ENCODE results near the gene MYO15B.

Gene MYO15B

GRCh38 chr17:75632428-75632827, 44.8 kb downstream of the MYO15B start:
- no peak overlapping the region for H3K27ac ChIP-seq (ENCODE audit: low read depth, low read length, poor library complexity, severe bottlenecking)
- H3K79me2 ChIP-seq (ENCODE audit: insufficient read depth, low read length): no peaks in the 10 kb centered on the region
- TF ChIP-seq EZH2 (IDR thresholded peaks at IDR 0.05; ENCODE audit: borderline replicate concordance, low read length): no peak
- TF ChIP-seq CTCF (IDR thresholded peaks at IDR 0.05; ENCODE audit: low read length): no peak
- H3K4me2 ChIP-seq (ENCODE audit: low read length): no peak overlapping the region
- H3K27me3 ChIP-seq (ENCODE audit: insufficient read depth, low read length): no peaks in the 10 kb centered on the region
- no peak overlapping the region for H3K4me3 ChIP-seq (ENCODE audit: low read depth, low read length, poor library complexity, severe bottlenecking)
- no peaks in the 10 kb centered on the region for H3F3A ChIP-seq (ENCODE audit: insufficient read depth, low read length)
- H3K9ac ChIP-seq (ENCODE audit: low read length): no peak overlapping the region
- no peak overlapping the region for H2AFZ ChIP-seq (ENCODE audit: low read length)
- no peaks in the 10 kb centered on the region for H3K9me3 ChIP-seq (ENCODE audit: low read length)
- no peaks in the 10 kb centered on the region for H4K20me1 ChIP-seq (ENCODE audit: insufficient read depth, low read length)
- H3K9me2 ChIP-seq (ENCODE audit: low read depth, low read length): no peaks in the 10 kb centered on the region
- peaks cover 16% of the 10 kb centered on the region; the same call in 1 of the 2 replicates for H3K36me3 ChIP-seq (ENCODE audit: insufficient read depth, low read length)
- no peaks in the 10 kb centered on the region for H3K4me1 ChIP-seq (ENCODE audit: insufficient read depth, low read length, severe bottlenecking)

GRCh38 chr17:75632863-75633485, 45.4 kb downstream of the MYO15B start, which contains the start of gene SMIM5:
Gene SMIM5 (plus strand): TSS chr17:75633434. CDS start chr17:75640202, 6,768 bp downstream.
- H3K36me3 ChIP-seq (ENCODE audit: insufficient read depth, low read length): peaks cover 16% of the 10 kb centered on the region; the same call in 1 of the 2 replicates
- no peaks in the 10 kb centered on the region for H3K4me1 ChIP-seq (ENCODE audit: insufficient read depth, low read length, severe bottlenecking)
- TF ChIP-seq EZH2 (IDR thresholded peaks at IDR 0.05; ENCODE audit: borderline replicate concordance, low read length) (no peak), CTCF (IDR thresholded peaks at IDR 0.05; ENCODE audit: low read length) (peak; percentile 93)
- no peaks in the 10 kb centered on the region for H3K9me3 ChIP-seq (ENCODE audit: low read length)
- no peaks in the 10 kb centered on the region for H3K79me2 ChIP-seq (ENCODE audit: insufficient read depth, low read length)
- no peaks in the 10 kb centered on the region for H3F3A ChIP-seq (ENCODE audit: insufficient read depth, low read length)
- no peak within 1 kb of the TSS for H3K9ac ChIP-seq (ENCODE audit: low read length)
- no peak within 1 kb of the TSS for H2AFZ ChIP-seq (ENCODE audit: low read length)
- no peak within 1 kb of the TSS for H3K4me3 ChIP-seq (ENCODE audit: low read depth, low read length, poor library complexity, severe bottlenecking)
- no peaks in the 10 kb centered on the region for H3K27me3 ChIP-seq (ENCODE audit: insufficient read depth, low read length)
- no peak within 1 kb of the TSS for H3K27ac ChIP-seq (ENCODE audit: low read depth, low read length, poor library complexity, severe bottlenecking)
- no peaks in the 10 kb centered on the region for H3K9me2 ChIP-seq (ENCODE audit: low read depth, low read length)
- no peak within 1 kb of the TSS for H3K4me2 ChIP-seq (ENCODE audit: low read length)
- no peaks in the 10 kb centered on the region for H4K20me1 ChIP-seq (ENCODE audit: insufficient read depth, low read length)

GRCh38 chr17:75633486-75634375, 46.1 kb downstream of the MYO15B start:
- Histone ChIP-seq H3K27ac (ENCODE audit: low read depth, low read length, poor library complexity, severe bottlenecking) (no peak overlapping the region), H3K4me2 (ENCODE audit: low read length) (no peak overlapping the region), H3K79me2 (ENCODE audit: insufficient read depth, low read length) (no peaks in the 10 kb centered on the region), H3K27me3 (ENCODE audit: insufficient read depth, low read length) (no peaks in the 10 kb centered on the region), H3K36me3 (ENCODE audit: insufficient read depth, low read length) (peaks cover 16% of the 10 kb centered on the region; the same call in 1 of the 2 replicates), H3K4me3 (ENCODE audit: low read depth, low read length, poor library complexity, severe bottlenecking) (no peak overlapping the region), H4K20me1 (ENCODE audit: insufficient read depth, low read length) (no peaks in the 10 kb centered on the region), H3K9ac (ENCODE audit: low read length) (no peak overlapping the region), H3K4me1 (ENCODE audit: insufficient read depth, low read length, severe bottlenecking) (no peaks in the 10 kb centered on the region), H3F3A (ENCODE audit: insufficient read depth, low read length) (no peaks in the 10 kb centered on the region), H2AFZ (ENCODE audit: low read length) (no peak overlapping the region), H3K9me3 (ENCODE audit: low read length) (no peaks in the 10 kb centered on the region), H3K9me2 (ENCODE audit: low read depth, low read length) (no peaks in the 10 kb centered on the region)
- TF ChIP-seq CTCF (IDR thresholded peaks at IDR 0.05; ENCODE audit: low read length) (peak; percentile 49; the same call in 1 of the 2 replicates), EZH2 (IDR thresholded peaks at IDR 0.05; ENCODE audit: borderline replicate concordance, low read length) (no peak)
